ENCODE measurements around the gene ABCD3.

The ABCD3 gene

DNA sequence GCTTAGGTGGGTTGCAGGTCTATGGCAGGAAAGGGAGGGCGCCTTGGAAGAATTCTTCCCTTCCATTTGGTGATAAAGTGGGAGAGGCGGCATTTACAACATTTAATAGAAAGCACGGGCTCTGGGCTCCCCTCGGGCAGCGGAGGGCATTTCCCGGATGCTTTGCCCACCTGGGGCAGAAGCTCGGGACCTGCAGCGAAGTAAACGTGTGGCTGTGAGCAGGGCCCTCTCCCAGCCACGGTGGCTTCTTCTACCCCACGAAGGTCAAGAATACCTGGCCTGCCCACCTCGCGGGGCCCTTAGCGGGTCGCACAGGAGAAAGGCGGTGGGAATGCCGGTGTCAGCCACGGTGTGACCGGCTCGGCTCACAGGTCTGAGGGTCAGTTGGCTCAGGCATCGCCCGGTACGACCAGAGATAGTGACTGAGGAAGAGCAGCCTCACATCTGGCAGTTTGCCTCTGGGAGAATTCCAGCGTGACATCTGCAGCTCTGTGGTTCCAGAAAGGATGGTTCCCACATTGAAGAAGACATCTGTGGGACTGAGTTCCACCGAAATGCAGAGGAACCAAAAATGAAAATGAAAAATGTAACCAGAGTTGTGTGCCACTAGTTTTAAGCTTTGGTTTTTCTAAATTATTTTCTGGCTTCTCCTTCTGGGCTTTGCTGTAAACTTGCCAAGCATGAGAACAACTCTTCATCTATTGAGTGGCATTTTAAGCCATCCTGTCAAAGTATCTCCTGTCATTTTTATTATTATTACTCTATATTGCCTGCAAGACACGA, 124.1 kb downstream of the ABCD3 start:
- TF ChIP-seq JUND (IDR thresholded peaks at IDR 0.05; ENCODE audit: low read depth), result no peak
- in situ Hi-C loops (cut with HindIII; ENCODE audit: low pct_unique_long_range_greater_than_20kb, low sequenced_read_pairs), result no loop called here

DNA sequence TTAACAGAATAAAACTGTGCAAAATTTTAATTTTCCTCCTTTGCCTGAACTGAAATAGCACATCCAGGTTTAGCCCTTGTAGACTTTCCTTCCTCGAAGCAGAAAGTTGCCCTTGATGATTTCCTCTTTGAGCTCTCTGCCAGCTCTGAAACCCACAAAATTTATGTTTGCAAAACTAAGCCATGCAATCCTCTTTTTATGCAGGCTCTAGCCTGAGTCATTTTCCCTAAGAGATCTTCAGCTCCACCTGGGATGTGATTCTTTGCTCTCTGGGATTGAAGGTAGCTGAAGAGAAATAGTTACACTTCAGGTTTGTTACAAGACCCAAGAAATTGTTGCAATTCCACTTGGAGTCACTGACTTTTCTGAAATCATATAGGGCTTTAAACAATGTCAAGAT, 124.8 kb downstream of the ABCD3 start:
- TF ChIP-seq JUND (IDR thresholded peaks at IDR 0.05; ENCODE audit: low read depth), result no peak
- in situ Hi-C loops (cut with HindIII; ENCODE audit: low pct_unique_long_range_greater_than_20kb, low sequenced_read_pairs), result no loop called here
- no peak for DNase-seq (ENCODE audit: low read depth in 1 of 2, low spot score in 1 of 2)

More for the DNA sequence above, 124.1 kb downstream of the ABCD3 start:
- DNase-seq (ENCODE audit: low read depth in 1 of 2, low spot score in 1 of 2), result no peak

DNA sequence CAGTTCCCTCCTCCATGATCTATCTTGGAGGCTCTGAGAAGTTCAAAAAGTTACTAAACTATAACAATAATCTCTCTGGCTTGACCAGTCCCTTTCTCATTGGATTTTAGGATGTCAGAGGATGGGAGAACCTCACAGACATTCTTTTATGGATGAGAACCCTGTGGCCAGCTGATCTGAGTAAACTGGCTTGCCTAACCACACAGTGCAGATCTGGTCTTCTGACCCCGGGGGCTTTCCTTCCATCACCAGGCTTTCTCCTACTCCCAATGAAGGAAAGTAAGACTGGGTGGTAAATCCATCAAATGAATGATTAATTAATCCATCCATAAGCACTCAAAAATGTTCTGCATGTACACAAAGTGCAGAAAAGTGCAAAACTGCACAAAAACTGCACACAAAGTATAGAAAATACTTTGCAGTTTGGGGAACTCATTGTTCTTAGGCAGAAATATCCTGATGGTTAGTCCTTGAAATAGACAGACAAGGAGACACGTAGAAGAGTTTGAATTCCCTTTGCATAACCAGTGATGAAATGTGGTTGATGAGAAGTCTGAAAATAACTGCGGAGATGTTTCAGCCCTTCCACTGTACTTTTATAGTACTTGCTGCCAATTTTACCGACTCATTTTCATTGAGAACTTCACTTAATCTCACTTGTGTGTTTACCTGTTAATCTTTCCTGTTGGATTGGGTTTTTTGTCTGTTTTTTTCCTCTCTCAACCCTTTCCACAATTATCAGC, 125.9 kb downstream of the ABCD3 start:
- no peak for TF ChIP-seq JUND (IDR thresholded peaks at IDR 0.05; ENCODE audit: low read depth)
- no peak for DNase-seq (ENCODE audit: low read depth in 1 of 2, low spot score in 1 of 2)
- in situ Hi-C loops (cut with HindIII; ENCODE audit: low pct_unique_long_range_greater_than_20kb, low sequenced_read_pairs), result no loop called here

DNA sequence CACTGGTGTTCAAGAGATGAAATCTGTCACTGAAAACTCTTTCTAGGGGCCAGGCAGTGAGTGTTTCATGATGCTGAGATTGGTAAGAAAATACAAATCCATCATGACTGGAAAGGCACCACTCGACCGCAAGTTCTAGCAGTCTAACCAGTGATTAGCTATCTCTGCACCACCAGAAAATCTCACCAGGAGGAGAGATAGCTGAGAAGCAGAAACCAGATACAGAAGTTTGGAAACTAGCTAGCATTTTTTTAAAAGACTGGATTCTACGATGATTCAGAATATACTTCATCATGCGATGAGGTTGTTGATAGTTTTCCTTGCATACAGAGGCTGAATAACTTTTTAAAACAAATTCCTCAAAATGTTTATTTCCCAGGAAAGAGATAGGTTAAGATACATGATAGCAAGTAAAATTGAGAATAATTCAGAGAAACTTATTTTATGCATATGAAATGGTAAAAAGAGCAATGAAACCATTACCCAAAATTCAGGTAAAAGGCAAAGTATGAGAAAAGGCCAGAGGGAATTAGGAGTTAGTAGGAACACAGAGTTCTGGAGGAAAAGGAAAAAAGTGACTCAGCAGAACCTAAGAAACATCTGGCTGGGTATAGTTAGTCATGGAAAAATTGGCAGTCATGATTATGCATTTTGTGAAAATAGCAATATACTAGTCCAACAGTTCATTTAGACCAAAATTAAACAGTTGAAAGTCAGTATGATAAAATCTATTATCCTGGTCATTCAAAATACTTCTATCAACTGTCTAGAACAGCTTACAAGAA, 126.7 kb downstream of the ABCD3 start:
- no peak for DNase-seq (ENCODE audit: low read depth in 1 of 2, low spot score in 1 of 2)
- no peak for TF ChIP-seq JUND (IDR thresholded peaks at IDR 0.05; ENCODE audit: low read depth)
- in situ Hi-C loops (cut with HindIII; ENCODE audit: low pct_unique_long_range_greater_than_20kb, low sequenced_read_pairs), result no loop called here

DNA sequence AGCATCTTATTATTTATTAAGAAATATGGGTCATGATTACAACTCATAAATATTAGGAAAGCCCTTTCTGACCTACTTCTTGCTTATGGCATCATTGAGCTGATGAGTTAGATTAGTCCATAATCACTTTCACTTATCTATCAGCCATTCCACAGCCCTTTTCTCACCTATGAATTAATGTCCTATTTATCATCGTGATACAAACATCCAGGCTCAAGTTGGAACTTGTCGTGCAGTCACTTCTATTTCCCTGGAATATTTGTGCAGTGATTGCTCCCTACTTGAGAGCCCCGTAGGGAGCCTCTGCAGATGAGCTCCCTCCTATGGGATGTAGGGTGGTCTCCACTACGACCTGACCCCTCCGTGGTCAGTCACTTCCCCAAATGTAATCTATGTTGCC, 131.5 kb downstream of the ABCD3 start:
- TF ChIP-seq JUND (IDR thresholded peaks at IDR 0.05; ENCODE audit: low read depth), result no peak
- in situ Hi-C loops (cut with HindIII; ENCODE audit: low pct_unique_long_range_greater_than_20kb, low sequenced_read_pairs), result no loop called here
- DNase-seq (ENCODE audit: low read depth in 1 of 2, low spot score in 1 of 2), result no peak

DNA sequence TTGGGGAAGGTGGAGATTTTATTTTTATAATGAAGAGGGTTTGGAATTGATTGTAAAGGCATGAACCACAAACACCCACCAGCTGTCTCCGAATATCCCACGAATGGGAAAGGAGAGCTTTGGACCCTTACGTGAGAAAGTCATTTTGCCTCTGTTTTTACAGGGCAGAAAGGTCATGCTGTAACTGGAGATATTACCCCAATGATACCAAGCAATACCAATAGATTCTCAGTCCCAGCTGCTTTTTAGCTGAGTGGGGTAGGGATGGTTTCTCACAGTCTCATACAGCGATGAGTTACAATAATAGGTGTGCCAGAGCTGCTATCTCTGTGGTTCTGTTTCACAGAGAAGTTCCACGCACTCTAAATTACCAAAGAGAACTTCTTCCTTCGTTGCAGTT, 132.2 kb downstream of the ABCD3 start:
- DNase-seq (ENCODE audit: low read depth in 1 of 2, low spot score in 1 of 2), result no peak
- in situ Hi-C loops (cut with HindIII; ENCODE audit: low pct_unique_long_range_greater_than_20kb, low sequenced_read_pairs), result no loop called here
- TF ChIP-seq JUND (IDR thresholded peaks at IDR 0.05; ENCODE audit: low read depth), result no peak

DNA sequence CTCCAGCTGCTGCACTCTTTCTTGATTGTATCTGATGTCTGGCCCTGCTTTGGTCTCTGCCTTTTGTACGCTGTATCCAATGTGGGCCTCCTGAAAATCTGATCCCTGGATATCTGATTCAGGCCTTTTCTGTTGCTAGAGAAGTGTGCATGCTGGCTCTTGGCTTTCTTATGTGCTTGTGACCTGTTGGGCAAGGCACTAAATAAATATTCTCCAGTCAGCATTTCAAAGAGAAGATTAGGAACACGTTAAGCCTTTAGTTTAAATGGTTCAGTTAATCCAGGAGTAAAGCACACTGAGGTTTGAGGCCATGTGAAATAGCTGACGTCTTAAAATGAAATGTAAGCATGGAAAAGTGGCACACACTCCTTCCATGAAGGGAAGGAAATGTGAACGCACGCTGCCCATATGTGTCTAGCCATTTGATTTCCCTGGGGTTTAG, 132.6 kb downstream of the ABCD3 start:
- peak in 1 of 2 experiments; percentile 35 for DNase-seq (ENCODE audit: low read depth in 1 of 2, low spot score in 1 of 2)
- in situ Hi-C loops (cut with HindIII; ENCODE audit: low pct_unique_long_range_greater_than_20kb, low sequenced_read_pairs), result no loop called here
- TF ChIP-seq JUND (IDR thresholded peaks at IDR 0.05; ENCODE audit: low read depth), result no peak

DNA sequence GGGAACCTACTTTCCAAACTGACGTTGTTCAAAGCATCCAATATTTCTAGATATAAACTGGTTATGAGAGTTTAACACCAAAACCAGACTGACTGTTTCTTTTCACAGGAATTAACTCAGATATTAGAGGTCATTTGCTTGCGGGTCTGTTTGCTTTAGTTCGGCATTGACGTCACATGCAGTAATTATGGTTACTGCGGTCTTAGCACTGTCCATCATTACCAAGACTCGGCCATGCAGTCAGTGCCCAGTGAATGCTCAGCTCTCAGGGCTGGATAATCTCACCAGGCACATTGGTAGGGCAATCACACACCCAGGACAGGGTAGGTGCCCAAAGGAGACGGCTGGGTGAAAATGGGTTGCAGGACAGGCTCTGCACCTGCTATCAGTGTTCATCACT, 133.3 kb downstream of the ABCD3 start:
- in situ Hi-C loops (cut with HindIII; ENCODE audit: low pct_unique_long_range_greater_than_20kb, low sequenced_read_pairs), result no loop called here
- no peak for TF ChIP-seq JUND (IDR thresholded peaks at IDR 0.05; ENCODE audit: low read depth)
- DNase-seq (ENCODE audit: low read depth in 1 of 2, low spot score in 1 of 2), result no peak

DNA sequence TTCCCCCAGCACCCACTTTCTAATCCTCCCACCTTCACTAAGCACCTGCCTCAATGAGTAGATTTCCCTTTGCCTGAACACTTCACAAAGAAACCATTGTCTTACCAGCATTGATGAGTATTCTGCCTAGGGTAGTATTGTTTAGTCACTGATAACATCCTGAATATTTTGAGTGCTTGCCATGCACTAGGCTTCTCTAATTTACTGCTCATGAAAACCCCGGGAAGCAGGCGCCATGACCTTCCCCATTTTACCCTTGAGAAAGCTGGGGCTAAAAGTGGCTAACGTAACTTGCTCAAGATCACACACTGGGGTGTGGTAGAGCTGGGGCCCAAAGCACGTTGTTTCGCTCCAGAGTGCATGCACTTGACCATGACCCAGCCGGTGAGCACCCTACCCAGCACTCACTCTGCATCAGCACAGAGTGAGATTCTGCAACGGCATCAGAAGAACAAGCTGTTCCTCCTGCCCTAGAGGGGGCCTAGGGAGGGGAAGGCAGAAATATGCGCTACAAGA, 133.9 kb downstream of the ABCD3 start:
- in situ Hi-C loops (cut with HindIII; ENCODE audit: low pct_unique_long_range_greater_than_20kb, low sequenced_read_pairs), result no loop called here
- TF ChIP-seq JUND (IDR thresholded peaks at IDR 0.05; ENCODE audit: low read depth), result no peak
- no peak for DNase-seq (ENCODE audit: low read depth in 1 of 2, low spot score in 1 of 2)

DNA sequence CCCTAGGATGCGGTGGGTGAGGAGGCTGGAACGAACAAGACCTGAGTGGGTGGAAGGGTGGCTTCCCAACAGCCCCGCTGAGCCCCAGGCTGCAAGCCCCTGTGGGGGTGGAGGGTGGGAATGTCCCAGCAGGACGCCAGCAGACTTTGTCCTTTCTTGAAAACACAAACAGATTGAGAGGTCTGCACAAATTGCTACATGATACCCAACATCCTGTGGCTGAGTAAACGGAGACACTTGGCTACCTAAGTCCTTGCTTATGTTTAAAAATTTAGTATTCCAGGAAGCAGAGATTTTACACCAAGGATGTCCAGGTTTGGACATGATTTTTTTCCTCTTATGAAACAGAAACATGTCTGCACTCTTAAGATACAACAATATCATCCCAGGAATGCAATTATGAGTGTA, 135.1 kb downstream of the ABCD3 start:
- in situ Hi-C loops (cut with HindIII; ENCODE audit: low pct_unique_long_range_greater_than_20kb, low sequenced_read_pairs), result no loop called here
- TF ChIP-seq JUND (IDR thresholded peaks at IDR 0.05; ENCODE audit: low read depth), result no peak
- no peak for DNase-seq (ENCODE audit: low read depth in 1 of 2, low spot score in 1 of 2)

DNA sequence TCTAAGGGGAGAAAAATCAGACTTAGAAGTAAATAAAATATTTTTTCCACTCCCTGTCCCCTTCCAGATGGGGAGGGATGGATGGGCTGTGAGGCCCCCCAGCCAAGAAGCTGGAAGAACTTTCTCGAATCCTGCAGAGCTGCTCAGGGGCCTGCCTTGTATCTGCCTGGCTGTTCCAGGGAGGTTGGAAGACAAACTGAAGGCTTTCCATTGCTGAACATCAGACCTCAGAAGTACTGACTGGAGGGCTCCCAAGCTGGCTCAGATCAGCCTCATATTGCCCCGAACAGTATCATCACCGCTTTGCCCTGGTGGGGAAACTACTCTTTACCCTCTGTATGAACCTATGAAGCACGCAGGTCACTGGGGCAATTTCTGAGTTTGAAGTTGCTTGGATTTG, 135.7 kb downstream of the ABCD3 start:
- in situ Hi-C loops (cut with HindIII; ENCODE audit: low pct_unique_long_range_greater_than_20kb, low sequenced_read_pairs), result no loop called here

DNA sequence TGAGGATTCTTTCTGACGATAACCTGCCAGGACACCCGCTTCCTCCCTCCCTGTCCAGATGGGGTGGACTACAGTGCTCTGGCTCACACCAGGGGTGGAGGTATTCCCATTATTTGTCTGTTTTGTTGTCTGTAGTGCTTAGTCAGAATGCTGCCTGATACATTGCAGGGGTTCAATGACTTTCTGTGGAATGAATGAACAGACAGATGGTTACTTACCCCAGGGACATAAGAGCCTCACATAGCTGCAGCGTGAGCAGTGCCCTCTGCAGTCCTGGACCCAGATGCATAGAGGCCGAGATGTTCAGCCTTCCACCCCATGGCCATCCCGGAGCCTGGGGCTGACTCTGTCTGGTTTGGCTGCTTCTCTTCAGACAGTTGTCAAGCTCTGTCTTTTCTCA, 136.4 kb downstream of the ABCD3 start:
- no peak for DNase-seq (ENCODE audit: low read depth in 1 of 2, low spot score in 1 of 2)
- TF ChIP-seq JUND (IDR thresholded peaks at IDR 0.05; ENCODE audit: low read depth), result no peak
- in situ Hi-C loops (cut with HindIII; ENCODE audit: low pct_unique_long_range_greater_than_20kb, low sequenced_read_pairs), result no loop called here

More for the DNA sequence above, 135.7 kb downstream of the ABCD3 start:
- no peak for DNase-seq (ENCODE audit: low read depth in 1 of 2, low spot score in 1 of 2)
- no peak for TF ChIP-seq JUND (IDR thresholded peaks at IDR 0.05; ENCODE audit: low read depth)

All from T47D (cell line).